ENCODE data around the gene NELFA. TPM values are rescaled to one million over a fixed set of nuclear protein-coding genes. Genes with fewer than 3 reads are reported as not detected.

Gene NELFA
- total and polyA plus RNA-seq, 10 of the 15 experiments (the other 5 are each of a cell fraction or from before 2014, with no cell fraction given): 0.39 to 38.6 (median 16.7) TPM

- DNase-seq (ENCODE audit: low read depth, low spot score) (no peak), FAIRE-seq (no peak), ATAC-seq (no peak)
- ChIA-PET SMC1A (ENCODE audit: uncharacterized antibody, unreplicated experiment) (no interaction called here), RAD21 (ENCODE audit: unreplicated experiment) (no interaction called here), CTCF (no interaction called here), POLR2A (no interaction called here)
- no peak overlapping the region for H3K9ac ChIP-seq (ENCODE audit: control insufficient read depth, insufficient read depth, low read length)
- WGBS (ENCODE audit: insufficient coverage, insufficient replicate concordance, low lambda C conversion rate, missing lambda C conversion rate): 99% methylated on average over 45 of the region's 45 CpGs
- no peak overlapping the region for H3K27ac ChIP-seq (ENCODE audit: control insufficient read depth, insufficient read depth)
- H2AFZ ChIP-seq (ENCODE audit: control insufficient read depth, low read depth, low read length): no peak overlapping the region
- no TSS peak for BruUV-seq (replicated peaks)
- H3K4me2 ChIP-seq (ENCODE audit: control insufficient read depth, insufficient read depth): no peak overlapping the region
- no peaks in the 10 kb centered on the region; the same call in none of the 3 replicates for H3K9me3 ChIP-seq (replicated peaks; ENCODE audit: control insufficient read depth, insufficient read depth, low read length)
- H3K79me2 ChIP-seq (ENCODE audit: control insufficient read depth, insufficient read depth, low read length): peaks cover 14% of the 10 kb centered on the region
- no peak overlapping the region for H3K4me3 ChIP-seq
- 0 out of 2 replicates have a peak, but pooled peaks have one; percentile 16 for TF ChIP-seq POLR2A (IDR thresholded peaks at IDR 0.05; ENCODE audit: low read depth, low read length)
- no peak for TF ChIP-seq IRF4 (IDR thresholded peaks at IDR 0.05; ENCODE audit: low read depth, low read length)
- in situ Hi-C loops (cut with MboI) (no loop called here), intact Hi-C loops (cut with micrococcal nuclease; ENCODE audit: unreplicated experiment) (no loop called here)
- no peaks in the 10 kb centered on the region for H3K27me3 ChIP-seq (replicated peaks in 1 of 2; ENCODE audit: control insufficient read depth in 2 of 2, insufficient read depth in 2 of 2, low read length in 1 of 2)
- H3K4me1 ChIP-seq (ENCODE audit: control insufficient read depth, insufficient read depth, low read length): no peaks in the 10 kb centered on the region
- peaks cover 8 to 20% of the 10 kb centered on the region in 2 experiments; a peak in 3 of 4 replicates for H3K36me3 ChIP-seq (ENCODE audit: control insufficient read depth in 2 of 2, insufficient read depth in 2 of 2, low read length in 1 of 2)
- H4K20me1 ChIP-seq (ENCODE audit: control insufficient read depth, insufficient read depth): no peaks in the 10 kb centered on the region
Observed at GRCh38 chr4:1992468-1993168, 16.2 kb downstream of the NELFA start.

DNA sequence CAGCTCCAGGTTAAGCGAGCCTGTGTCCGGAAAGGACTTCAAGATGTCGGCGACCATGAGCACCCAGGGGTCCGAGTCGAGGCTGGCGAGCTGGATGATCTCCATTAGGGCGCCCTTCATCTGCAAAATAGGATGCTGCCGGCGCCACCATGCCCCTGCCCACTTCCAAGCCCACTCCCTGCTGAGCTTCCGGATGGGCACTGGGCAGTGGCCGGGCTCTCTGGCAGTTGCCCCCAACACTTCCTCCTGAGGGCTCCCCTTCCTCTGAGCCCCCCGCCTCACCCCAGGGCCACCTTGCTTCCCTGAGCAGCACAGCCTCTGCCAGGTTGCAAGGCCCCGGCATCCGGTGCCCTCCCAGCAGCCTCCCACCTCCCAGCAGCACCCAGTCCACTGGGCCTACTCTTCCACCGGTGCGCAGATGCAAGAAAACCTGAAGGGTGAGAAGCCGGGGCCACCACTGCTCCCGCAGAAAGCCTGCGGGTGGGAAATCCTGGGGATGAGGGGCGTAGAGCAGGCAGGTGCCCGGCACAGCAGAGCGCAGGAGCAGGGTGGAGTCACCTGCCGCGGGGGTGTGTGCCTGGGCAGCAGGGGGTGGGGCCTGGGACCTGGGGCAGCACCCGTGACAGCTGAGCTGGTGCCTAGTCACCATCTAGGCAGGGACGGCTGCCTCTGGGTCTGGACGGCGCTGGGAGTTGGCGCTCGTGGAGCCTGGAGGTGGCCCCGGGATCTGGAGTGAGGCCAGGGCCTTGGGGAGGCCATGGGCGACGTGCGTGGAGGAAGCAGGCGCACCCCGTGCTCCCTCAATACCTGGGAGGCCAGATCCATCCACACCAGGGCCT lies 17.0 kb downstream of the NELFA start:
- Histone ChIP-seq H3K9ac (ENCODE audit: control insufficient read depth, insufficient read depth, low read length) (no peak overlapping the region), H3K36me3 (ENCODE audit: control insufficient read depth in 2 of 2, insufficient read depth in 2 of 2, low read length in 1 of 2) (peaks cover 8 to 26% of the 10 kb centered on the region in 2 experiments; a peak in 3 of 4 replicates), H3K4me3 (no peak overlapping the region), H4K20me1 (ENCODE audit: control insufficient read depth, insufficient read depth) (no peaks in the 10 kb centered on the region), H2AFZ (ENCODE audit: control insufficient read depth, low read depth, low read length) (no peak overlapping the region), H3K4me2 (ENCODE audit: control insufficient read depth, insufficient read depth) (no peak overlapping the region), H3K79me2 (ENCODE audit: control insufficient read depth, insufficient read depth, low read length) (peaks cover 10% of the 10 kb centered on the region), H3K4me1 (ENCODE audit: control insufficient read depth, insufficient read depth, low read length) (no peaks in the 10 kb centered on the region), H3K27ac (ENCODE audit: control insufficient read depth, insufficient read depth) (no peak overlapping the region), H3K27me3 (replicated peaks in 1 of 2; ENCODE audit: control insufficient read depth in 2 of 2, insufficient read depth in 2 of 2, low read length in 1 of 2) (no peaks in the 10 kb centered on the region), H3K9me3 (replicated peaks; ENCODE audit: control insufficient read depth, insufficient read depth, low read length) (no peaks in the 10 kb centered on the region; the same call in 1 of the 3 replicates)
- in situ Hi-C loops (cut with MboI): no loop called here
- no TSS peak for BruUV-seq (replicated peaks)
- SMC1A ChIA-PET (ENCODE audit: uncharacterized antibody, unreplicated experiment): no interaction called here
- CTCF ChIA-PET: no interaction called here
- RAD21 ChIA-PET (ENCODE audit: unreplicated experiment): no interaction called here
- intact Hi-C loops (cut with micrococcal nuclease; ENCODE audit: unreplicated experiment): no loop called here
- POLR2A ChIA-PET: no interaction called here
- WGBS (ENCODE audit: insufficient coverage, insufficient replicate concordance, low lambda C conversion rate, missing lambda C conversion rate): 95% methylated on average over 35 of the region's 37 CpGs
- FAIRE-seq (no peak), DNase-seq (ENCODE audit: low read depth, low spot score) (no peak), ATAC-seq (no peak)
- no peak for TF ChIP-seq EP300 (IDR thresholded peaks at IDR 0.05; ENCODE audit: borderline replicate concordance in 1 of 2, control insufficient read depth in 1 of 2, low read depth in 2 of 2, low read length in 2 of 2)
- no peak for TF ChIP-seq EGR1 (IDR thresholded peaks at IDR 0.05; ENCODE audit: borderline replicate concordance in 1 of 2, low read depth in 2 of 2, low read length in 2 of 2)
- TF ChIP-seq ZBTB4 (CRISPR knock-in tag; IDR thresholded peaks at IDR 0.05): no peak
- TF ChIP-seq, protein P1, sequence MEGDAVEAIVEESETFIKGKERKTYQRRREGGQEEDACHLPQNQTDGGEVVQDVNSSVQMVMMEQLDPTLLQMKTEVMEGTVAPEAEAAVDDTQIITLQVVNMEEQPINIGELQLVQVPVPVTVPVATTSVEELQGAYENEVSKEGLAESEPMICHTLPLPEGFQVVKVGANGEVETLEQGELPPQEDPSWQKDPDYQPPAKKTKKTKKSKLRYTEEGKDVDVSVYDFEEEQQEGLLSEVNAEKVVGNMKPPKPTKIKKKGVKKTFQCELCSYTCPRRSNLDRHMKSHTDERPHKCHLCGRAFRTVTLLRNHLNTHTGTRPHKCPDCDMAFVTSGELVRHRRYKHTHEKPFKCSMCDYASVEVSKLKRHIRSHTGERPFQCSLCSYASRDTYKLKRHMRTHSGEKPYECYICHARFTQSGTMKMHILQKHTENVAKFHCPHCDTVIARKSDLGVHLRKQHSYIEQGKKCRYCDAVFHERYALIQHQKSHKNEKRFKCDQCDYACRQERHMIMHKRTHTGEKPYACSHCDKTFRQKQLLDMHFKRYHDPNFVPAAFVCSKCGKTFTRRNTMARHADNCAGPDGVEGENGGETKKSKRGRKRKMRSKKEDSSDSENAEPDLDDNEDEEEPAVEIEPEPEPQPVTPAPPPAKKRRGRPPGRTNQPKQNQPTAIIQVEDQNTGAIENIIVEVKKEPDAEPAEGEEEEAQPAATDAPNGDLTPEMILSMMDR (IDR thresholded peaks at IDR 0.05 in 2 of 3, conservative IDR thresholded peaks at IDR 0.05 in 1 of 3; ENCODE audit: control insufficient read depth in 2 of 3, extremely low read depth in 1 of 3, insufficient read depth in 1 of 3, low read depth in 3 of 3, low read length in 3 of 3): no peak
- no peak for TF ChIP-seq ATF2 (IDR thresholded peaks at IDR 0.05; ENCODE audit: low read length)

All from GM12878 (cell line).